Osteoblast (primary cell): ENCODE data around the gene HEXD. TPM values are rescaled to one million over a fixed set of nuclear protein-coding genes. Genes with fewer than 3 reads are reported as not detected.
A peak's percentile ranks its signal among the peaks of the same experiment; 100 is the strongest.

Experiments used
- DNase-seq: peaks from one replicate; pipeline ENCODE4 v3.0.0; 2011; ENCODE audit warnings: low spot score, mixed read lengths; ENCODE audit not compliant: insufficient read length; ENCODE audit errors: missing footprints
- H2AFZ ChIP-seq: 2 replicates; pipeline ENCODE4 v1.6.0; 2011; ENCODE audit warnings: mild to moderate bottlenecking, low read length
- H3K27ac ChIP-seq: 2 replicates; pipeline ENCODE4 v1.5.1; 2011; ENCODE audit warnings: mild to moderate bottlenecking, low read depth, low read length, moderate library complexity
- H3K27me3 ChIP-seq: 2 replicates; pipeline ENCODE4 v1.6.0; 2012; ENCODE audit warnings: mild to moderate bottlenecking, control low read depth, inconsistent platforms, low read length, moderate library complexity; ENCODE audit not compliant: insufficient read depth
- H3K36me3 ChIP-seq: 2 replicates; pipeline ENCODE4 v1.5.1; 2011; ENCODE audit warnings: mild to moderate bottlenecking, low read length, control low read depth, moderate library complexity; ENCODE audit not compliant: insufficient read depth
- H3K4me1 ChIP-seq: 2 replicates; pipeline ENCODE4 v1.5.1; 2011; ENCODE audit warnings: mild to moderate bottlenecking, low read length, control low read depth, moderate library complexity; ENCODE audit not compliant: insufficient read depth
- H3K4me2 ChIP-seq: 2 replicates; pipeline ENCODE4 v1.6.0; 2011; ENCODE audit warnings: mild to moderate bottlenecking, low read length; ENCODE audit not compliant: insufficient read depth
- H3K4me3 ChIP-seq: fragments of 200-600 bp; sonication (generic); 3 replicates; pipeline ENCODE4 v1.5.1; 2012; ENCODE audit warnings: mild to moderate bottlenecking, low read length, inconsistent platforms; ENCODE audit not compliant: insufficient read depth
- H3K79me2 ChIP-seq: 2 replicates; pipeline ENCODE4 v1.6.0; 2012; ENCODE audit warnings: mild to moderate bottlenecking, low read length, control low read depth, inconsistent platforms; ENCODE audit not compliant: insufficient read depth
- H3K9me3 ChIP-seq: 2 replicates; pipeline ENCODE4 v1.5.1; 2011; ENCODE audit warnings: low read depth, low read length, control low read depth
- H4K20me1 ChIP-seq: 2 replicates; pipeline ENCODE4 v1.6.0; 2012; ENCODE audit warnings: mild to moderate bottlenecking, low read length, control low read depth; ENCODE audit not compliant: insufficient read depth
- CTCF ChIP-seq: IDR thresholded peaks from 2 replicates; pipeline ENCODE4 v1.5.1; 2011; ENCODE audit warnings: mild to moderate bottlenecking, low read depth, low read length, moderate library complexity; ENCODE audit errors: extremely low read depth
- total RNA-seq: library from RNA; depleted of rRNA; stranded (reverse); fragments of >200 nt; gene quantifications from 2 replicates; pipeline ENCODE4 v1.2.3, GENCODE V29; 2012

The HEXD gene
- 13.0 and 20.3 TPM in 2 replicates for total RNA-seq

- H3K27me3 ChIP-seq: no peaks in the 10 kb centered on the region
- H3K79me2 ChIP-seq: no peaks in the 10 kb centered on the region
- peak within 1 kb of the TSS; percentile 86 for H3K4me3 ChIP-seq
- TF ChIP-seq CTCF: no peak
- peak; percentile 99 for DNase-seq
- H3K4me1 ChIP-seq: peaks cover 13% of the 10 kb centered on the region
- H3K27ac ChIP-seq: no peak within 1 kb of the TSS
- no peaks in the 10 kb centered on the region for H3K36me3 ChIP-seq
- peaks cover 37% of the 10 kb centered on the region for H4K20me1 ChIP-seq
- H3K9me3 ChIP-seq: peaks cover 2% of the 10 kb centered on the region
- H3K4me2 ChIP-seq: peak within 1 kb of the TSS; percentile 82
- H2AFZ ChIP-seq: peak within 1 kb of the TSS; percentile 97
Measured at GRCh38 chr17:82418001-82418986, at the start of gene HEXD, which contains the start of gene OGFOD3. Gene HEXD (plus strand): TSS chr17:82418347. CDS start chr17:82419800, 1,453 bp downstream. Gene OGFOD3 (minus strand): TSS chr17:82418586. CDS start chr17:82418485, 101 bp downstream.

- no peaks in the 10 kb centered on the region for H3K9me3 ChIP-seq
- H3K27ac ChIP-seq: no peak overlapping the region
- no peak overlapping the region for H3K4me3 ChIP-seq
- H3K36me3 ChIP-seq: no peaks in the 10 kb centered on the region
- no peaks in the 10 kb centered on the region for H4K20me1 ChIP-seq
- H3K79me2 ChIP-seq: no peaks in the 10 kb centered on the region
- H3K4me1 ChIP-seq: no peaks in the 10 kb centered on the region
- H2AFZ ChIP-seq: no peak overlapping the region
- peak; percentile 17 for DNase-seq
- TF ChIP-seq CTCF: no peak
- no peak overlapping the region for H3K4me2 ChIP-seq
- peaks cover 63% of the 10 kb centered on the region for H3K27me3 ChIP-seq
Measured at GRCh38 chr17:82369211-82369610, 48.9 kb upstream of the HEXD start.

GRCh38 chr17:82370471-82371332 lies 47.4 kb upstream of the HEXD start:
- H3K4me2 ChIP-seq: peak overlapping the region; percentile 78
- no peak overlapping the region for H3K27ac ChIP-seq

More at GRCh38 chr17:82370471-82371332, 47.4 kb upstream of the HEXD start:
- Histone ChIP-seq H3K36me3 (no peaks in the 10 kb centered on the region), H3K79me2 (no peaks in the 10 kb centered on the region), H4K20me1 (no peaks in the 10 kb centered on the region), H2AFZ (peak overlapping the region; percentile 65), H3K27me3 (peaks cover 67% of the 10 kb centered on the region), H3K9me3 (no peaks in the 10 kb centered on the region), H3K4me3 (peak overlapping the region; percentile 63), H3K4me1 (no peaks in the 10 kb centered on the region)
- peak; percentile 71 for DNase-seq
- no peak for TF ChIP-seq CTCF
